ENCODE data around the gene PCNX2. TPM values are rescaled to one million over a fixed set of nuclear protein-coding genes. Genes with fewer than 3 reads are reported as not detected.

The PCNX2 gene
- total RNA-seq, 1 donor from 2014 or later, result 22.1 TPM

DNA sequence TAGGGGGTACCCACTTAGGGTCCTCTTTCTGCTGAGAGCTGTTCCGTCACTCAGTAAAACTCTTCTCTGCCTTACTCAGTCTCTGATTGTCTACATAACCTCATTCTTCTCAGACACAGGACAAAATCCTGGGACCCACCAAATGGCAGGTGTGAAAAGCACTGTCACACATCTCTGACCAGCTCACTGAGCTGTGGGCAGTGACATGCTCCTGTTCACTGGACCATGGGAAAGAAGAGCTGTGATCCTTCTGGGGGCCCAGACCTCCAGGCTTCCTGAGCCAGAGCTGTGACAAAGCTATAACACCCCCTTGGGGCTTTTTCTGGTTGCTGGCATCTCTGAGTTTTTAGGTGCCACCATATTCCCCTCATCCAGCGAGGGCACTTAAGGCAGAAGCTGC is 229.4 kb downstream of the PCNX2 start:
- intact Hi-C loops (cut with micrococcal nuclease), result no loop called here

DNA sequence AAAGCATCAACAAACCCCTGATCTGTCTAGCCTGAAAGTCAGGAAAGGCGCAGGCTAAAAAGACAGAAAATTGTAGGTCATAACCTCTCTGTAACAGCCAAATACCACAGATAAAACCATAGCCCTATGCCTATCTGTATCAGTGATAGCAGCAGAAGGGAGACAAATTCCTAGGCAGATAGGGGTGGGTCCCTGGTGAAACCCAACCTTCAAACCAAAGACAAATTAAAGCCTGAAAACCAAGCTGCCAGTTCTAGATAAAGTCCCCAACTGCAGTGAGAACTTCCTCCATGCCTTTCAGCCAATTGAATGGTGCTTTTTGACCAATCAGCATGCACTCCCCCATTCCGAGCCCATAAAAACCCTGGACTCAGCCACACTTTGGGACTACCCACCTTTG is 229.8 kb downstream of the PCNX2 start:
- intact Hi-C loops (cut with micrococcal nuclease), result no loop called here

DNA sequence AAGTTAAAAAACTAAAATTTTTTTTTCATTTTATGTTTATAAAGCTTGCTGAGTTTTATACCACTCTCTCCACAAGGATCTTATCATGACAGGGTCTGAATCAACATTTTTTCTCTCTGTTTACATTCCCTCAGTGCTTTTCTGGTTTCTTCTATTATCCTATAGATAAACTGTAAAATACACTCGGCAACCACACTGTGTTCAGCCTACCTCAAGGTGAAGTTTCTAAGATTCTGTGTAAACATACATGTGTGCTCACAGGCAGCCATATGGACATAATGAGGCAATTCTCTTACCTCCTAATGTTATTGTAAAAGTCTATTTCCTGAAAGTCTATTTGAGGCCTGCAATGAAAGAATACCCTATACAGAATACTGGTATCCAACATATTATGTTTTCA is 230.5 kb downstream of the PCNX2 start:
- intact Hi-C loops (cut with micrococcal nuclease), result no loop called here

DNA sequence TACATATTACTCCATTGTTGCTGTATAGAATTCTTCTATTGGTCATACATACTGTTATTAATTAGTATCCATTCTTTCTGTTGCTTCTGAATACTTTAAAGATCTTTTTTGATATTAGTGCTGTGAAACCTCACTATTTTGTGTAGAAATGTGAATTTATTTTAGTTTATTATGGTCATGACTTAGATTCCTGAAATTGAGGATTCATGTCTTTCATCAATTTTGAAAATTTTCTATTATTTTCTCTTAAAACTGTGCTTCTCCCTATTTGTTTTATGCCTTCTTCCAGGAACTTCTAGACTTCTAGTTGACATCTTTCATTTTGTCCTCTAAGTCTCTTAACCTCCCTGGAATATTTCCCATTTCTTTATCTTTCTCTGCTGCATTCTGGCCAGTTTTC is 232.1 kb downstream of the PCNX2 start:
- intact Hi-C loops (cut with micrococcal nuclease), result no loop called here

DNA sequence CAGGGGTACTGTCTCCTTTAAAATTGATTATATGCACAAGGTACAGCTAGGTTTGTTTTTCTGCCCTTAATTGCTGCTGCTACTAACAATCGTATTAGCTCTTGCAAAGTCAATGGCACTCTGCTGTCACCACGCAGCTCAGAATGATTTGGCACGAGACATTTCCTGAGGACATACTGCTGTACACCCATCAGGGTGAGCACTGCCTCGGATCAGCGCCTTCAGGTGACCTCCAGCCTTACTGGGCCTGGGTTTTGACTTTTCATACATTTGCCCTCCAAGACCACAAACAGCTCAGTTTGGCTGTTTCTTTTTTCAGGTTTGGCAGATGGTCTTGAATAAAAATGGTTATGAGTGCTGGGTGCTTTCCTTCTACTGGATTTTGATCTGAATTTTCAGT is 234.3 kb downstream of the PCNX2 start:
- intact Hi-C loops (cut with micrococcal nuclease), result no loop called here

DNA sequence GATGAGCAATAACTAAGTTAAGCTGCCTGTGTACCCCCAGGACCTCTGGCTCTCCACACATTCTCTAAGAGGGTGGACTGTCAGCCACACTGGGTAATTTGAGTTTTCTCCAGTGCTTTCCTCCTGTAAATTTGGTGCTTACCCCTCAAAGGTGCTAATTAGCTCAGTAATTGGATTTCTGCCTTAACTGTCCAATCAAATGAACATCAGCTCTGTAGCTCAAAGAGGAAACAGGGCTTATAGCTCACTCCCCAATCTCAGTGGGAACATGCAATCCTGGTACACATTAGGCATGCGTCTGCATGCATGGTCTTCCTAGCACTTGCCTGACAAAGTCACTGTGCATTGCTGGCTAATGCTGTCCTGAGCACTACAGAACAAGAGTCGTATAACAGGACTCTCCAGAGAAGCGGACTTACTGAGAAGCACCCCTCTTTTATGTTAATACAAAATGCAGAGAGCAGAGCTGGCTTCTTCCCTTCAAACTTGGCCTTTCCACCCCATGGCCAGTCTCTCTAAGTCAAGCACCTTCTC is 235.0 kb downstream of the PCNX2 start:
- intact Hi-C loops (cut with micrococcal nuclease), result no loop called here

DNA sequence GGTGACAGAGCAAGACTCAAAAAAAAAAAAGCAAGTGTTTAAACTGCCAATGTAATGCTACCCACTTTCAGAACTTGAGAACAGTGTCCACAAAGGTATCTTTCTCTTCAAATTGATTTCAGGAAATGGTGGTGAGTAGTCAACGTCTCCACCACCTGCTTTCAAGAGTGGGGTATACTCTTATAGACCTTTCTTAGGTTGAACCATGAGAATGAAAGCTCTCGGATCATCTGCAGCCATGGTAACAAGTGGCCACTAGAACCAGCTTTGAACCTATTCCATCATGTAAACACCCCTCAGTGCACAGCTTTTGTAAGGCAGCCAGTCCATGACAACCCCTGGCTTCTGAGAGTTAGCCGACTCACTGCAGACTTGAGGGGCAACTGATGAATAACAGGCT is 237.7 kb downstream of the PCNX2 start:
- intact Hi-C loops (cut with micrococcal nuclease), result no loop called here

DNA sequence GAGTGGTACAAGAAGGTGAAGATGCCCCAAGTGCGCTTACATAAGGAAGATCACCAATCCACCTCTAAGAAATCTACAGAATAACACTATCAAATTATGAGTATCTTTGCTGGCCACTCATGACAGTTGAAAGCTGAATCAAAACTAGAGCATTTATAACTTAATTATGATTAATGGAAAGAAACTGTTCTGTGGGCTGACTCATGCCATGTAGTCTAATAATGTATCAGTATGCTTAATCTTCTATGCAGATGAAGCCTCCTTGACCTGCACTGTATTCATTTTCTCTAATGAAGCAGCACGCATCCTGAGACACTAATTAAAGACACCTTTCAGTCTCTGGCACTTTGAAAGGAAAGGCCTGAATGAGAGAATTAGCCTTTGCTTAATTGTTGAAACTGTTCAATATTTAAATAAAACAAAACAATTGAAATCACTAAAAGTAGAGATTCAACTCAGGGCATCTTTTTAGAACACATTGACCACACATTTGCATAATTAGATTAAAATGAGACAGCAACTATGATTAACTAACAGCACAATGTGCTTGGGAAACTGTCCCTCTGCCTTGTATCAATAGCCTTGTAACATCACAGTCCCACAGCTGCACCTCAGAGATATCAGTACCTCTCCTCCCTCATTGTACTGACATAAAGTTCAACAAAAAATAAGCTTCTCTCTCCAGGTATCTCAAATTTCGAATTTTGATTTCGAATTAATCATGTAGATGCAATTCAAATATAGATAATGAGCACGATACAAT is 239.5 kb downstream of the PCNX2 start:
- intact Hi-C loops (cut with micrococcal nuclease), result no loop called here

DNA sequence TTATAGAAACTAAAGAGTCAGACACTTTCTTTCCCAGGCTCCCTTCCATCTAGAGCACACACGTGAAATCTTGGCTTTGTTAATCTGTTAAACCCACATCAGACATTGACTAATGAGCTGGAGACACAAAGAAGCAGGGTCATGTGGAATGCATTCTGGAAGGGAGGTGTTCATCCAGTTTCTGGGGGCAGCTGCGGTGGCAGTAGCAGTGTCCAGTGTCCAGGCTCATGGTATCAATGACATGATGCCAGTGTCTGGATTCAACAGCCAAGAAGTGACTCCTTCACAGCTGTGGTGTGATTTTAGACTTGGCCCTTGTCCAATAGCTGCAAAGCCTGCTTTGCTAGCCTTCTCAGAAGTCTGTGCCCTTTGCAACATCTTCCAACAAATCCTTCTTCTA is 249.9 kb downstream of the PCNX2 start:
- intact Hi-C loops (cut with micrococcal nuclease), result no loop called here

DNA sequence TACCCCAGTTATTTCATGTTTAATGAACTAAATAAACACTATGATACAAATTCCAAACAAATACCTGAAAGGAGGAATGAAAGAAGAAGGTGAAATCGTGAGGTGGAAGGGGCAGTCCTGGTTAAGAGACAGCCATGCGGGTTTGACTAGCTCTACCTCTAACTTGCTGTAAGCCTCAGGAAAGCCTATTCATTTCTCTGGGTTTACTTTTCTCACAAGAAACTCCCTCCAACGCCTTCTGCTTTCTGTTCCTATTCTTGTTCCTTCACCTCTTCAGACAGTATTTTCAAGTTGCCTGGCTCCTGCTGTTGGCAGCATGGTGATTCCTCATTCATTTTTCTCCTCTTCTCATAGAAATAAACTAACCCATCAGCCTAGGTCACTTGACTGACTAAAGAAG is 252.7 kb downstream of the PCNX2 start:
- intact Hi-C loops (cut with micrococcal nuclease), result no loop called here

DNA sequence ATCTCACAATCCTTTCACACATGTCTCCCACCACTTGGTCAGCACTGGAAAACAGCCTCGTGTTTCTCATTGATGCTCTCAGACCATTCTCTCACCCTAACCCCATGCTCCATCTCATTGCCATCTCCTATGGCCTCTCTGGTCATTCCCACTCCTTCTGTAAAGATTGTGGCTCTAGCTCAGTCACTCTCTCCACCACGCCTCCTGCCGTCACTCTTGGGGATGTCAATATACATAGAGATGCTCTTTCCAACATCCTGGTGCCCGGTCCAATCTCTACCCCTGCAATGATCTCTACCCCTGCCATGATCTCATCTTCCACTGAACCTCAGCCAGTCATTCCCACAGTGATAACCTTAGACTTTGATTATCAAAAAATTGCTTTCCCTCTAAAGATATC is 255.0 kb downstream of the PCNX2 start:
- intact Hi-C loops (cut with micrococcal nuclease), result no loop called here

DNA sequence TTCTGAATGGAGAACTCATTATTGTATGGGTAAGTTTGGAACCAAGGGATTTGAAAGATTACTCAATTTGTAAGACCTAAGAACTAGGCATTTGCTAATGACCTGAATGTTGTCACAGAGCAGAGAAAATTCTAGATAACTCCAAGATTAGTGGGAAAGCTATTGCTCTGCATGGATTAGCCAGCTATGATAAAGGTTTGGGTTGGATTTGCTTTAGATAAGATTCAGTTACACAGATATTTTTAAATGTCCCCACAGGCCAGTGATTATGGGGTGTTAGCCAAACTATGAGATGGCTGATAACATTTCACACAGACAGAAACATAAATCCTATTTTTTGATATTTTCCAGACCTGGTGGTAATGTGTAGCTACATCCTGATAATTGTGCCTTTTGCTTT is 256.9 kb downstream of the PCNX2 start:
- intact Hi-C loops (cut with micrococcal nuclease), result no loop called here

DNA sequence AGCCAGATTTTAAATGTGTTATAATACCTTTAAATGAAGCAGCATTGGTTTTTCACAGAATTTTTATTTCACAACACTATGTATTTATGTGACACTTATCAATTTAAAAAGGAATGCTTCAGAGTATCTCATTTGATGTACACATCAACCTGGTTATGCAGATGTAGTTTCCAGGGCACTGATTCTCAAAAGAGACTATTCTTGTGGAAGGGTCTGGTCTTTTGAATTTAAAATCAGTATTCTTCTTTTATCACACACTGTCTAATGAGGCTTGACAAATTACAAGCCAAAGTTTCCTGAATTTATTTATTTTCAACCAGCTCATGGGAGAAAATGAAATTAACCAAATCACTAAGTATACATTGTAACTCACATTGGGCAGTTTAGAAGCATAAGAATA is 257.7 kb downstream of the PCNX2 start:
- intact Hi-C loops (cut with micrococcal nuclease), result no loop called here

DNA sequence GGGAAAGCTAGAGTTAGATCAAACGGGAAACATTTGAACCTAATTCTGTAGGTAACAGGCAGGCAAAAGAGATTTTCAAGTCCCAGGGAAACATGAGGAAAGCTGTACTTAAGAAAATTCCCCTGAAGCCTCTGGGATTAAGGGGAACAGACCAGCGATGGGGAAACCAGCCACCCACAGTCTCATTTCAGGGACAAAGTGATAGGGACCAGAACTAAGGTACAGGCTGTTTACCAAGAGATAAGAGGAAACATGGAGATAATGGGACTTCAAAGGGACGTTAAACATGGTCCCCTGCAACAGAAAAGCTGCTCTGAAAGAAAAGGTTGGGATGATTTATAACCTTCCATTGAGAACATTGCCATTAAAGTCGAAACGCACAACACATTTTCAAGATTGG is 260.7 kb downstream of the PCNX2 start:
- intact Hi-C loops (cut with micrococcal nuclease), result no loop called here

DNA sequence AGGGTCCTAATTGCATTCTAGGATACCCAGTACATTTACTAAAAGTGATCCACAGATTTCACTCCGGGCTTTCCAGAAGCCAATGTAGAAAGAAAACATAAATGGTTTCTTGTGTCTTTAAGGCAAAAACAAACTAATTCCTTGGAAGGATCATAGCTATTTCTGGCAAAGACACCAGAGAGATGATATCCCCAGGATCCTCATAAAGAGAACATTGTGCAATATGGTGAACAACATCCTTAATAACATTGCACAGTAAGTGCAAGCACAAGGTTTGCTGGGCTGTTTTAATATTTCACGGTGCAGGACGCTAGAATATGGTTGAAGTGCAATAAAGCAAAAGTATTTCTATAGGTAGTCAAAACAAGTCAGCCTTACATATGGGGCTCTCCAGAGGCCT is 262.2 kb downstream of the PCNX2 start:
- intact Hi-C loops (cut with micrococcal nuclease), result no loop called here

DNA sequence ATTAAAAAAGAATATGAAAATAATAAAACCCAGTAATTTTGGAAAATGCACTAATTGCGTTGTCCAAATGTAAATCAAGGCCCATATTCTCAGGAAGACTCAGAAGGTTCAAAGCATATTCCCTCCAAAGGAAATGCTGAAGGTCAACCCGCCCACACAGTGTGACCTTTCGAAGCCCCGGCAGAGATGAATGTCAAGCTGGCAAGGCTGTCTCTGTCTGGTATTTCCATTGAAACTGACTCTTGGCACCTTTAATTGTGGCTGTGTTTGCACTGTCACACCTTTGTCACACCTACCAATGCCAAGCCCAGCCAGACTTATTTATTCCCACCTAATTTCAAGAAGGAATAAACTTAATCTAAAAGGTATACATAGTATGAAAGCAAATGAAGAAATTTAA is 262.6 kb downstream of the PCNX2 start:
- intact Hi-C loops (cut with micrococcal nuclease), result no loop called here

DNA sequence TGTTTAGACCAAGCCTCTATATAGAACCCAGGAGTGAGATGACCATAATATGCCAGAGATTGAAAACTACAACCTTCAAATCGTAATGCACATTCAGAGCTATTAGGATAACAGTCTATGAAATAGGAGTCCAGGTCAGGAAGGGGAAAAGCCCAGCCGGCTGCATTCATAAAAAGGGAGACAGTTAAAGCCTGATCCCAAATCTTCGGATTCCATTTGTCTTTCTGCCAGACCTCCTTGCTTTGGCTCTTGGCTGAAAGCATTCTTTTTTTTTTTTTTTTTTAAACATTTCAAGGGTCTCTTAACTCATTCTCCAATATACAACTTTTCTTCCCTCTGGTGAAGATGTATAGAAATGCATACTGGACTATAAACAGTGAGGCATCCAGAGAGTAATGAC is 264.0 kb downstream of the PCNX2 start:
- intact Hi-C loops (cut with micrococcal nuclease), result no loop called here

DNA sequence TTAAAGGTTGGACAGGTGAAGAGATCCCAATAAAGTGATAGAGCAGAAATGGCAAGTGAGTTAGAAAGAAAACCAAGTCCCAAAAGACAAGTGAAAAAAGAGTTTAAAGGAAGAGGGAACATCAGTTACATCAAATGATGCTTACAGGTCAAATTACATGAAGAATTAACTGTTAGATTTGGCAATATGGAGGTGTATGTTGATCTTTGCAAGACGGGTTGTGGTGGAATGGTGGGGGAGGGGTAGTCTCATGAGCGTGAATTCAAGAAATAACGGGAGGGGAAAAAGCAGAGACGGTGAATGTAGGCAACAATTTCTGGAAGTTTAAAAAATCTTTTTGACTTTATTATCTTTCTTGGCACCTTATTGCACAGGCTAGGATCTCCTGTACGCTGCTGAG is 268.5 kb downstream of the PCNX2 start:
- intact Hi-C loops (cut with micrococcal nuclease), result no loop called here

DNA sequence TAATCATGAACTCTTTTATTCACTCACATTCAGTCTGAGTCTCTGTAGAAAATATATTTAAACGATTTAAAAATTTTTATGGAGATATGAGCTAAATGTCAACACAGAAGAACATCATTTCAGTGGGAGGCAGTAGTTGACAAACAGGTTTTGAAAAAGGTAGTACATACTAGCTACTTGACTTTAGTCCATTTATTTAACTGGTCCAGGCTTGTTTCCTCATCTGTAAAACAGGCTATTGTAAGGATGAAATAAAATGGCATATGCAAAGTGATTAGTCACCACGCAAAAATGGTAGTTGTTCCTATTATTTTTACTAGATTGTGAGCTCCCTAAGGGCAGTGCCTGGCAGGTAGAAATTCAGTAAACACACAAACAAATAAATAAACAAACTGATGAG is 270.0 kb downstream of the PCNX2 start:
- intact Hi-C loops (cut with micrococcal nuclease), result no loop called here

DNA sequence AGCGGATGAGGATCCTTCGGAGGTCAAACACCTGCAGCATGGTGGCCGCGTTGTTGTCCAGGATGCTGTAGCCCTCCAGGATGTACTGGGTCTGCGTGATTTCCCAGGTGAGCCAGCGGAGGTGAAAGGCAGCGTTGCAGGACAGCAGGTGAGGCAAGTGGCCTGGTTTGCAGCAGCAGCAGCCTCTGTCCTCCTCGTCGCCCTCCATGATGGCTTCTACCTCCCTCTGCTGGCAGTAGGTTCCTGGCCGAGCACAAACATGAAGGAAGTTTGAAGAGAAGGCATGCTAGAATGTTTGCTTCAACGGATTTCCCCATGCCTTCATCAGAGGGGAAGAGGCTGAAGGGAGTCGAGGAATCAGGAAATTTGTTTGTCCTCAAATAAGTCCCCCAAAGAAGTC is 270.4 kb downstream of the PCNX2 start:
- intact Hi-C loops (cut with micrococcal nuclease), result no loop called here

DNA sequence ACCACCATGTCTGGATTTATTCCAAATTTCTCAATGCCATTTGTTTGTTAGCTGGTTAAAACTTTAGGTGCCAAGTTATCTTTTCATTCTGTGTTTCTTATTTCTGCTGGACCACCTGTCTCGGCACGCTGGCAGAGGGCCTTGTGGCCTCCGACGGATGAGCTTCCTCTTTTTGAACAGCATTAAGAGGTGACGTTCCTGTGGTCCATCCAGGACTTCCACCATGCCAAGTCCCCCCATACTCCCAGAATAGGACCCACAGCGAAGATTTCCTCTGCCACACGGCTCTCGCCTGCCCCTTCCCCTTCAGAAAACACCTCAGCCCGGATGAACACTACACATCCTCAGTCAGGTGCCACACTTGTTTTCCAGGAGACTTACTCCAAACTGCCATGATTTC is 271.3 kb downstream of the PCNX2 start:
- intact Hi-C loops (cut with micrococcal nuclease), result no loop called here

DNA sequence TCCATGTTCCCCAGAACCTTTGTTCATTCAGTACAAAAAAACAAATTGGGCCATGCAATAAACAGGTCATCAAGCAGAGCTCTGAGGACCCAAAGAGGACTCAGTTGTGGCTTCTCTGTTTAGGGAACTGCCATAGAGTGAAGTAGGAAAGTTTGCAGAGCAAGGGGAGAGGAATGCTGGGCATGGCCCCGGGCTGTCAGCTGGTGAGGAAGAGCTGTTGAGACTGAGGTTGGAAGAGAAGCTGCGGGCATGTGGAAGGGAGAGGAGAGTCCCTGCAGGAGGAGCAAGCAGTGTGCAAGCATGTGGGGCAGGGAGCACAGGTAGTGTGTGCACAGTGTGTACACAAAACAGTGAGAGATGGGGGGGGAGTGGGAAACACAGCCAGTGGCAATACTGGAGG is 273.3 kb downstream of the PCNX2 start:
- intact Hi-C loops (cut with micrococcal nuclease), result no loop called here

DNA sequence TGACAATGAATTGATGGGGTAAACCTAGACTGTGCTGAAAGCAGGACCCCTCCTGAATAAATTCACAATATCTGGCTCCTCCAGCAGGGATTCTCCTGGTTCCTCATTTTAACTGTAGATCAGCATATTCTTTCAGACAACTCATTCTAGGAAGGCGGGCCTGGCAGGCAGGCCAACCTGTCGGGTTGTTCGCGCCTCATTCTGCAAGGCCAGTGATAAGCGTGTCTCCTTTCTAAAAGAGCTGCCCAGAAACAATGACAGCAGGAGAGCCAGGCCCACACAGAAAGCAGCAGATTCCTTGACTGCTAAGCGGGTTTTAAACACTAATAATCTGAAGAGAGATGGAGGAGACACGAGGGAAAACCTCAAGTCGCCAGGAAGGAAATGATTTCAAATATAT is 275.1 kb downstream of the PCNX2 start:
- intact Hi-C loops (cut with micrococcal nuclease), result no loop called here

Measured in T-helper 2 cell treated with Interferon-gamma antibody and Interleukin-4, amounts not matched to agents 100 ng/mL and 5 ng/mL, for 36 hours (primary cell).